GM18499 (cell line): ENCODE results near the gene PFKL.
"Not testable (repeated sequence)": the region's sequence is repeated elsewhere in the genome, so short reads cannot be mapped to it uniquely, and the experiment has no call there.

Source experiments
- ATAC-seq: cut with Tn5 transposase; IDR thresholded peaks from one replicate; pipeline ENCODE4 v1.9.1; 2021; ENCODE audit warnings: moderate number of reproducible peaks; ENCODE audit not compliant: insufficient read depth, unreplicated experiment

Gene PFKL

GRCh38 chr21:44354775-44355771 is 55.2 kb downstream of the PFKL start:
- ATAC-seq: no peak

DNA sequence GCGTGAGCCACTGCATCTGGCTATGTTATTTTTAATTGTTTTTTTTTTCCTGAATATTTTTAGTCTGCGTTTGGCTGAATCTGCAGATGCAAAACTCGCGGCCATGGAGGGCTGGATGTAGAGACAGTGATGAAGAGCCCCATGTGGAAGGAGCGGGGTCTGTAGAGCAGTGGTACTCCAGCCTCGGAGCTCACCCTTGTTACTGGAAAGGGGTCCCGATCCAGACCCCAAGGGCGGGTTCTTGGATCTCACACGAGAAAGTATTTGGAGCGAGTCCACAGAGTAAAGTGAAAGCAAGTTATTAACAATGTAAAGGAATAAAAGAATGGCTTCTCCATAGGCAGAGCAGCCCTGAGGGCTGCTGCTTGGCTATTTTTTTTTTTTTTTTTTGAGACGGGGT is 56.3 kb downstream of the PFKL start:
- ATAC-seq: no peak

- ATAC-seq: no peak
Measured at GRCh38 chr21:44356636-44357035, 56.8 kb downstream of the PFKL start.

DNA sequence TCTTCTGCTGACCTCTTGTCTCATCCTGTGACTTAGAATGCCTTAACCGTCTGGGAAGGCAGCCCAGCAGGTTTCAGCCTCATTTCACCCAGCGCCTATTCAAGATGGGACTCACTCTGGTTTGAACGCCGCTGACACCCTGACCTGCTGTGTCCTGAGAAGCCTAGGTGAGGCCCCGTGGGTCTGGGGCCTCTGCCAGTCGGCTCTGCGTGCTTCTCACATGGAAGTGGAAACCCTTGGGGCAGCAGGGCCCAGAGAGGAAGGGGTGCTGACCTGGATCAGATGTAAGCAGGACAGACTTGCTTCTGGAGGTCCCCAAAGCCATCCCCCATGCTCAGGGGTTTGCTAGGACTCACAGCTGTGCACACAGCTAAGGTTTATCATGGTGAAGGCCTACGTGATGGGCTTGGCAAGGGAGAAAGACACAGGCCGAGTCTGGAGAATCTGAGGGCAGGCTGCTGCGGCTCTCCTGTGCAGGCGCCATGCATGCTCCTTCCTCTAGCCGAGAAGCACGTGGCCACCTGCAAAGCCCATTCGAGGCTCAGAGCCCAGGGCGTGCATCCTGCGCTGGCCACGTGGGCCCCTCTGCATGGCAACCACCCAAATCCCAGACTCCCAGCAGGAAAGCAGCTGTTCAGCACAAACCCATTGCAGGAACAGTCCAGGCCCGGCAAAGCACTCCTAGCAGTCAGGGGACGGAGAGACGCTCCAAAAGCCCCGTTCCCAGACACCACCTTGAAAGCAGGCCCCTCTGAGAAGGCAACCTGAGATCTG is 57.4 kb downstream of the PFKL start:
- no peak for ATAC-seq

- no peak for ATAC-seq
Measured at GRCh38 chr21:44359396-44359795, 59.5 kb downstream of the PFKL start.

DNA sequence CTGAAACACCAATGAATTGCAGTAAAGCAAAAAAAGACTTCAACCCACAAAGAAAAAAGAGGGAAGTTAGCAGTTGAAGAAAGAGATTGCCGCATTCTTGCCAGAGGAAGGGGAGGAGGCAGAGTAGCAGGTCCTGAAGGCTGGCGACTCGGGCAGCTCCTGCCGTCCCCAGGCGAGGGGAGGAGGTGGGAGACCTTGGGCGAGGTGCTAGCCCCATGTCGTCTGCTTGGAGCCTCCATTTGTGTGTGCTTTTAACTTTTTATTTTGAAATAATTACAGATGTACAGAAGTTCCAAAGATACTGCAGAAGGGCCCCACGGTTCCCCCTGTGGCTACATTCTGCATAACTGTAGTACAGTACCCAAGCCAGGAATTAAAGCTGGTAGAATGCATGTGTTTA is 60.3 kb downstream of the PFKL start:
- no peak for ATAC-seq

DNA sequence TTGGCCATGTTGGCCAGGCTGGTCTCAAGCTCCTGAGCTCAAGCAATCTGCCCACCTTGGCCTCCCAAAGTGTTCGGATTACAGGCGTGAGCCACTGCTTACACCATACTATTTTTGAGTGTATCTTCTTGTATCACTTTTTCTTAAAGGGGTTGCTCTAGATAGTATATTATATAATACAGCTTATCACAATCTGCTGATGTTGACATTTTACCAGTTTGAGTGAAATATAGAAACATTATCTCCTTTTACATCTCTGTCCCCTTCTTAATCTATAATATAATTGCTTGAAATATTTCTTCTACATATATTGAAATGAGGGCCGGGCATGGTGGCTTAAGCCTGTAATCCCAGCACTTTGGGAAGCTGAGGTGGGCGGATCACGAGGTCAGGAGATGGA is 62.0 kb downstream of the PFKL start:
- ATAC-seq: not testable (repeated sequence)

- no peak for ATAC-seq
Measured at GRCh38 chr21:44363278-44363677, 63.4 kb downstream of the PFKL start.

GRCh38 chr21:44364151-44365053 is 64.5 kb downstream of the PFKL start:
- no peak for ATAC-seq

DNA sequence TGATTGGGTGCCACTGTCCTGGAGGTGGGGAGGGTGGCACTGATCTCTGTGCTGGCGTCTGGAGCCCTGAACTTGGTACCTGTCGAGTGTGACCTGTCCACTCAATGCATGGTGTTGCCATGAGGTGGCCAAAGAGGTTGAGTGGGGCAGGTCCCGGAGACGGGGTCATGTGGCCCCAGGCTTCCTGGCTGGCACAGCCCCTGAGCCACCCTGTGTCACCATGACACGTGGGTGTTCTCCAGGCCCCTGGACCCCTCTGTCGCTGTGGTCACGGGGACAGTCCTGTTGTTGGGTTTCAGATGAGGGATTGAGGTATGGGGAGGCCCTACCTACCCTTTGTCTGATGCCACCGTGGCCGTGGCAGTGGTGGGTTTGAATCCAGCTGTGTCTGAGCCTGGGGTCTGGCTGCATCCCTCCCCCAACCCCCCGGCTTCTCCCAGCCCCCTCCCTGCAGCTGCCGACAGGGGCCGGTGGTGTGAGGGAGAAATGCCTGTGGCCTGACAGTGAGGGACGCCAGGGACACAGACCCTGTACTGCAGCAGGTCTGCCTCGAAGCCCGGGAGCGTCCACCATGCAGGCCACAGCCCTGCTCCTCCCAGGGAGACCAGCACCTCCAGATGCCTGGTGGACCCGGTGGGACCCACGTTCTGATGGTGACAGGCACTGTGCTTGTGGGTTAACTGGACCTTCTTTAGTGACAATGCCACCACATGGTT is 65.6 kb downstream of the PFKL start:
- no peak for ATAC-seq

- no peak for ATAC-seq
Measured at GRCh38 chr21:44365967-44366585, 66.2 kb downstream of the PFKL start.

GRCh38 chr21:44366586-44367211 is 66.8 kb downstream of the PFKL start:
- no peak for ATAC-seq

GRCh38 chr21:44368711-44369446 is 69.0 kb downstream of the PFKL start:
- ATAC-seq: no peak

DNA sequence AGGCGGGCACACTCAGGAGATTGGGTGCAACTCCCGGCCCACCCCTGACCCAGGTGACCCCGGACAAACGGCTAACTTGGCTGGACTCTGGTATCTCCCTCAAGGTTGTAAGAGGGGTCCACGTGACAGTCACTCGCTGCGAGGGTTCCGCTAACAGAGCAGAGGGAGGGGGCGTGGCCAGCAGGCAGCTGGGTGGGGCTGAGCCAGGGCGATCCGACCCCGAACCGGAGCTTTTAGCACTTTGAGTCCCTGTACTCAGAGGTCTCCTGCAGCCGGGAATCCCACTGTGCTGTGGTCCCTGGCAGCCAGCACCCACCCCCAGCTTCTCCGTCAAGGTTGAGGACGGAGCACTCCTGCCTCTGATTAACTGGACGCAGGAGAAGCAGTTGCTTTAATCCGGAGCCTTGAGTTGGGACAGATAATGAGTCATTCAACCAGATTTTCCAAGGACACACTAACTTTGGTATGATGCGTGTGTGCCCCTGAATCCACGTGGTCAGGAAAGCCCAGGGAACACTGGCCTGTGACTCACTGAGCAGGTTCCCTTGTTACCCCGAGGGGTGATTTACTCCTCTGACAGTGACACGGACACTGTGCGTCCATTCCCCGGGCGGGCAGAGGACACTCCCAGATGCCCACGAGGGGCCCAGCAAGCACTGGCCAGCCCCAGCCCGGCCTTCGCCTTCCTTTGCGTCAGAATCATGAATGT is 70.3 kb downstream of the PFKL start:
- no peak for ATAC-seq

DNA sequence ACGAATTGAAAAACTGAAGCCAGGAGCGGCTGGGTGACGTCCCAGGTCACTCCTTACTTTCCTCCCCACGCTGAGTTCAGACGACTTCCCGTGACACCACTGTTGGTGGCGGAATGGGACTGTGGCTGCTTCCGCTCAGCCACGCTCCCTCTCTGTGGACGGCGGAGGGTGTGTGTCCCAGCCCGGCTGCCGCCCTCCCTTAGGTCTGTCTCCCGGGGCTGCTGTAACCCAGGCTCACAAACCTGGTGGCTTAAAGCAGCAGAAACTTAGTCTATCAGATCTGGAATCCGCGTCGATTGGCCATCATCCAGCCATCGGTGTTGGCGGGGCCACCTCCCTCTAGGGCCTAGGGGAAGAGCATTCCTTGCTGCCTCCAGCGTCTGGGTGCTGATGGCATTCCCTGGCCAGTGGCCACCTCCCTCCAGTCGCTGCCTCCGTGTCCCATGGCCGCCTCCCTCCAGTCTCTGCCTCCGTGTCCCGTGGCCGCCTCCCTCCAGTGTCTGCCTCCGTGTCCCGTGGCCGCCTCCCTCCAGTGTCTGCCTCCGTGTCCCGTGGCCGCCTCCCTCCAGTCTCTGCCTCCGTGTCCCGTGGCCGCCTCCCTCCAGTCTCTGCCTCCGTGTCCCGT is 71.0 kb downstream of the PFKL start:
- ATAC-seq: no peak

- no peak for ATAC-seq
Measured at GRCh38 chr21:44371596-44371995, 71.7 kb downstream of the PFKL start.

GRCh38 chr21:44372616-44373015 is 72.8 kb downstream of the PFKL start:
- ATAC-seq: no peak
